ENCODE results near the gene CARTPT. TPM values are rescaled to one million over a fixed set of nuclear protein-coding genes. Genes with fewer than 3 reads are reported as not detected.

Gene CARTPT
- total RNA-seq = not detected

DNA sequence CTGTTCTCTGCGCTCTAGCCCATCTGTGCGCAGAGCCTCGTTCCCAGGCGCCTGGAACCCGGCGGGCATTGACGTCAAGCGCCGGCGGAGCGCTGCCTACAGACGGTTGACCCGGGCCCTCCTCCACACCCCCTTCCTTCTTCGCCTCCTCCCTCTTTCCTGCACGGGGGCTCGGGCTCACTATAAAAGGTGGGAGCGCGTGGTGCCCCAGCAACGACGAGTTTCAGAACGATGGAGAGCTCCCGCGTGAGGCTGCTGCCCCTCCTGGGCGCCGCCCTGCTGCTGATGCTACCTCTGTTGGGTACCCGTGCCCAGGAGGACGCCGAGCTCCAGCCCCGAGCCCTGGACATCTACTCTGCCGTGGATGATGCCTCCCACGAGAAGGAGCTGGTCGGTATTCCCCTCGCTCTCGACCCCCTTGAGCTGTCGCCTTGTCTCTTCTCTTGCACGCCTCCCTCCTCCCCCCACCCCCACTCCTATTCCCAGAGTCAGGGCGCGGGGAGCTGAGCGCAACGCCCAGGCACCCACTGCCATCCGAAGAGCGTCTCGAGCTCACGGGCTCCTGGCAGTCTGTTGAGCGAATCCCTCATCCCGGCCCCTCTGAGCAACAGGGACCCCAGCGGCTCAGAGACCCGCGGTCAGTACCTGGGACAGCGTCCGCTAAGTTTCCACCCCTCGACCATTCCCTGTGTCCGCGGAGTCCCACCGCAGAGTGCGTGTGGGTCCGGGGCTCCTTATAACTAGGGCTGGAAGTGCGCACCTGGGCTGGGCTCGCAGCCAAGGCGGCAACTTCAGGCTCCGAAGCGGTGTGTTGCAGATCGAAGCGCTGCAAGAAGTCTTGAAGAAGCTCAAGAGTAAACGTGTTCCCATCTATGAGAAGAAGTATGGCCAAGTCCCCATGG lies at the start of gene CARTPT:
Gene CARTPT (plus strand): TSS at position 213 of the 902 bp plus-strand sequence. CDS start 19 bp downstream, at position 232.
- TF ChIP-seq, protein P1, sequence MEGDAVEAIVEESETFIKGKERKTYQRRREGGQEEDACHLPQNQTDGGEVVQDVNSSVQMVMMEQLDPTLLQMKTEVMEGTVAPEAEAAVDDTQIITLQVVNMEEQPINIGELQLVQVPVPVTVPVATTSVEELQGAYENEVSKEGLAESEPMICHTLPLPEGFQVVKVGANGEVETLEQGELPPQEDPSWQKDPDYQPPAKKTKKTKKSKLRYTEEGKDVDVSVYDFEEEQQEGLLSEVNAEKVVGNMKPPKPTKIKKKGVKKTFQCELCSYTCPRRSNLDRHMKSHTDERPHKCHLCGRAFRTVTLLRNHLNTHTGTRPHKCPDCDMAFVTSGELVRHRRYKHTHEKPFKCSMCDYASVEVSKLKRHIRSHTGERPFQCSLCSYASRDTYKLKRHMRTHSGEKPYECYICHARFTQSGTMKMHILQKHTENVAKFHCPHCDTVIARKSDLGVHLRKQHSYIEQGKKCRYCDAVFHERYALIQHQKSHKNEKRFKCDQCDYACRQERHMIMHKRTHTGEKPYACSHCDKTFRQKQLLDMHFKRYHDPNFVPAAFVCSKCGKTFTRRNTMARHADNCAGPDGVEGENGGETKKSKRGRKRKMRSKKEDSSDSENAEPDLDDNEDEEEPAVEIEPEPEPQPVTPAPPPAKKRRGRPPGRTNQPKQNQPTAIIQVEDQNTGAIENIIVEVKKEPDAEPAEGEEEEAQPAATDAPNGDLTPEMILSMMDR (IDR thresholded peaks at IDR 0.05) = no peak
- DNase-seq (ENCODE audit: low spot score) (no peak), ATAC-seq (ENCODE audit: low FRiP score) (no peak)

DNA sequence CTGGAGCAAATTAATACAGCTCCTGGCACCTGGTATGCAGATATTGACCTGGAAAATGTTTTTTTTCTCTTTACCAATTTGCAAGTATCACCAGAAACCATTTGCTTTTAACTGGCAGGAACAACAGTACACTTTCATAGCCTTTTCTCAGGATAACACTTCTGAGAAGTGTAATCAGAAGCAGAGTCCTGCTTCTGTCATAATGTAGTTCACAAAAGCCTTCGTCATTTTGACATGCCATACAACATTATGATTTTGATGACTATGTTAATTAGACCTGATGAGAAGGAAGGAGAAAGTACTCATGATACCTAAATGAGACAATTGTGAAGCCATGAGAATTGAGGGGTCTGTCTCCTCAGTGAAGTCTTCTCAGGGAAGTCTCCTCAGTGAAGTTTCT lies 41.1 kb upstream of the CARTPT start:
- ATAC-seq (ENCODE audit: low FRiP score) (no peak), DNase-seq (ENCODE audit: low spot score) (no peak)
- TF ChIP-seq, protein P1 (IDR thresholded peaks at IDR 0.05) = no peak

DNA sequence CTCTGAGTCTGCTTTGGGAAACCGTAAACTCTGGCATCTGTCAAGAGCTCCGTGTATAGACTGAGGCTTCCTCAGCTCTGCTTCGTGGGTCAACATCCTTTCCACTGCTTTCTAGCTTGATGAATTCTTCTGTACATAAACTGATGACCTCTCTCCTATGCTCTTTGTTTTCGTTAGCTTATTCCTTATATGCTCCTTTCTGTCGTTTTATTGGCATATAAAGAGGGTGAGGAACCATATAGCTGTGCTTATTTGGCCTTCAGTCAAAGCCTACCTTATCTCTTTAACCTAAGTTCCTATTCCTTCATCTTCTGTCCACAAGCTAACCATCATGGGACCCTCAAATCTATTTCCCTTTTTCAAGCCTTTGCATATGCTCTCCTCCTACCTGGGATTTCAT lies 39.4 kb upstream of the CARTPT start:
- no peak for DNase-seq (ENCODE audit: low spot score)
- ATAC-seq (ENCODE audit: low FRiP score) = no peak
- TF ChIP-seq, protein P1 (IDR thresholded peaks at IDR 0.05) = no peak

DNA sequence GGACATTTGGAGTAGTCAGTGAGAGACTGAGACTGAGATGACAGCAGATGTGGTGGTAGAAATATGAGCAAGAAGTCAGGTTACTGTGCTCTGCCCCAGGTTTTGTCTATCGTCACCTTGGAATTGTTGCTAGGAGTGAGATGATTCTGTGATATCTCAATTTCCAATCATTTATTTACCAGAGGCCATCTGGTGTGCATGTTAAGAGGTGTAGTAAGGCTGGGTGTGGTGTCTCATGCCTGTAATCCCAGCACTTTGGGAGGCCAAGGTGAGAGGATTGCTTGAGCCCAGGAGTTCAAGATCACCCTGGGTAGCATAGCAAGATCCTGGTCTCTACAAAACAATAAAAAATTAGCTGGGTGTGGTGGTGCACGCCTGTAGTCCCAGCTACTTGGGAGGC lies 38.6 kb upstream of the CARTPT start:
- TF ChIP-seq, protein P1 (IDR thresholded peaks at IDR 0.05) = no peak
- ATAC-seq (ENCODE audit: low FRiP score) = no peak
- DNase-seq (ENCODE audit: low spot score) = no peak

DNA sequence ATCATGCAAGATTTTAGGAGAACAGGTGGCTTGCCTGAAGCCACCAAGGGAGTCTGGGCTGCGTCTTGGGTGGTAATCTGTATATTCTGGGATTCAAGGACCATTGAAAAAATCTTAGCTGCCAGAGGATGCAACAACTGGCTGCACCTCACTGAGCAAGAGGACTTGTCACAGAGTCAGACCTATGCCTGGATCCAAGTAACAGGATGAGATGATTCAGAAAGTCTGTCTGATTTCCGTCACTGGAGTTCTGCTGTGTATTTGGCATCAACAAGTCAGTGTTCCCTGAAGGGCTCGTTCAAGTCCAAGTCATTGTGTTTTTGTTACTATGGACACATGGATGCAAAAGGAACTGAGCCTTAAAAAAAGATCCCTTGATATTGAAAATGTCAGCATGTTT lies 37.8 kb upstream of the CARTPT start:
- TF ChIP-seq, protein P1 (IDR thresholded peaks at IDR 0.05) = no peak
- ATAC-seq (ENCODE audit: low FRiP score) (no peak), DNase-seq (ENCODE audit: low spot score) (no peak)

DNA sequence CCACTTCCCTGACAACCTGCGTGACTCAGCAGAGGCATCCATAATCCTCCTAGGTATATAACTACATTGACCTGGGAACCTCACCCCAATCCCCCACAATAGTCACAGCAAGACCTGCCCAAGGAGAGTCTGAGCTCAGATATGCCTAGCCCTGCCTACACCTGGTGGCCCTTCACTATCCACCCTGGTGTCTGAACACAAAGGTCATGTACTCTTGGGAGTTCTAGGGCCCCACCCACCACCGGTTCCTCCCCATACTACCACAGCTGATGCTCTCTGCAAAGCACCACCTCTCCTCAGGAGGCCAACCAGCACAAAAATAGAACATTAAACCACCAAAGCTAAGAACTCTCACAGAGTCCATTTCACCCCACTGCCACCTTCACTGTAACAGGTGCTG lies 34.8 kb upstream of the CARTPT start:
- TF ChIP-seq, protein P1 (IDR thresholded peaks at IDR 0.05) = no peak
- no peak for DNase-seq (ENCODE audit: low spot score)
- ATAC-seq (ENCODE audit: low FRiP score) = no peak

Data from omental fat pad (tissue), 4 donors.